ENCODE results near the gene NME4.
A peak's percentile ranks its signal among the peaks of the same experiment; 100 is the strongest.
"Not testable (repeated sequence)": the region's sequence is repeated elsewhere in the genome, so short reads cannot be mapped to it uniquely, and the experiment has no call there.

NME4 gene

DNA sequence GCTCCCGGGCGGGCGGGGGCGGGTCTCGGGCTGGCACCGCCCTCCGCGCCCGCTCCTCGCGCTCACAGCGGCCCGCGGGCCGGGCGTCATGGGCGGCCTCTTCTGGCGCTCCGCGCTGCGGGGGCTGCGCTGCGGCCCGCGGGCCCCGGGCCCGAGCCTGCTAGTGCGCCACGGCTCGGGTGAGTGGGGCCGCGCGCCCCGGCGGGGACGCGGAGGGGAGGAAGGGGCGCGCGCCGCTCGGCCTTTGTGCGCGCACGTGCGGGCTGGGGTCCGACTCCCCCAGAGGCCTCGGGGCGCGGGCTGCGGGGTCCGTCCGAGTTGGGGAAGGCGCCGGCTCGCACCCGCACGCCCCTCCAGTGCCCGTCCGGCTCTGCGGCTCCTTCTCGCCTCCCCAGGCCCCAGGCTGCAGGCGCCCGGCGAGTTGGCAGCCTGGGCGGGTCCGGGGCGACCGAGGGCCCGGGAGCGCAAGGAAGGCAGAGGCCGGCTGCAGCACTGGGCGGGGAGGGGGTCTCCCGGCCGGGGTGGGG lies at the start of gene NME4:
Gene NME4, plus strand, starts transcription at position 65 of the 527 bp plus-strand sequence. Its CDS starts 24 bp downstream, at position 89.
- Histone ChIP-seq H3K4me3 (ENCODE audit: low read depth in 1 of 2, low read length in 1 of 2) (peak within 1 kb of the TSS; percentile 49 to 60), H3K27ac (peak within 1 kb of the TSS; percentile 45), H3K27me3 (peaks cover 12% of the 10 kb centered on the region), H3K36me3 (no peaks in the 10 kb centered on the region), H3K4me1 (ENCODE audit: control insufficient read depth in 1 of 2, insufficient read depth in 1 of 2, low read depth in 1 of 2, low read length in 1 of 2) (peaks cover 30 to 37% of the 10 kb centered on the region in 2 experiments), H3K9me3 (no peaks in the 10 kb centered on the region)
- TF ChIP-seq, protein P1, sequence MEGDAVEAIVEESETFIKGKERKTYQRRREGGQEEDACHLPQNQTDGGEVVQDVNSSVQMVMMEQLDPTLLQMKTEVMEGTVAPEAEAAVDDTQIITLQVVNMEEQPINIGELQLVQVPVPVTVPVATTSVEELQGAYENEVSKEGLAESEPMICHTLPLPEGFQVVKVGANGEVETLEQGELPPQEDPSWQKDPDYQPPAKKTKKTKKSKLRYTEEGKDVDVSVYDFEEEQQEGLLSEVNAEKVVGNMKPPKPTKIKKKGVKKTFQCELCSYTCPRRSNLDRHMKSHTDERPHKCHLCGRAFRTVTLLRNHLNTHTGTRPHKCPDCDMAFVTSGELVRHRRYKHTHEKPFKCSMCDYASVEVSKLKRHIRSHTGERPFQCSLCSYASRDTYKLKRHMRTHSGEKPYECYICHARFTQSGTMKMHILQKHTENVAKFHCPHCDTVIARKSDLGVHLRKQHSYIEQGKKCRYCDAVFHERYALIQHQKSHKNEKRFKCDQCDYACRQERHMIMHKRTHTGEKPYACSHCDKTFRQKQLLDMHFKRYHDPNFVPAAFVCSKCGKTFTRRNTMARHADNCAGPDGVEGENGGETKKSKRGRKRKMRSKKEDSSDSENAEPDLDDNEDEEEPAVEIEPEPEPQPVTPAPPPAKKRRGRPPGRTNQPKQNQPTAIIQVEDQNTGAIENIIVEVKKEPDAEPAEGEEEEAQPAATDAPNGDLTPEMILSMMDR (IDR thresholded peaks at IDR 0.05) = no peak

DNA sequence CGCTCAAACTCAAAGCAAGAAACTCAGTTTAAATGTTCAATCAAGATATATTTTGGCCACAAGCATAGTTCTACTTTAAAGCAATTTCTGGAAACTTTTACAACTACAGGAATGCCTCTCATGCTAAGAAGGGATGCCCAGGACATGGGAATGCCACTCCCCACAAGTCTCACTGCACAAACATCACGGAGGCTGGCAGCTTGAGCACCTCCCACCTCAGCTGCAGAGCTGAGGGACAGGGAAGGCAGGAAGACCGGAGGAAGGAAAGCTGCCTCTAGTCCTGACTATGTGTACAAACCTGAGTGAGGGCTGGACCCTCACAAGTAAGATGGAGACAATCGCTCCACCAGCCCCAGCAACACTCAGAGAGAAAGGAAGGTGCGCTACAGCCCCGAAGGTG lies 49.8 kb upstream of the NME4 start:
- H3K27me3 ChIP-seq = no peaks in the 10 kb centered on the region
- no peak overlapping the region for H3K27ac ChIP-seq
- peaks cover 44 to 59% of the 10 kb centered on the region in 2 experiments for H3K4me1 ChIP-seq (ENCODE audit: control insufficient read depth in 1 of 2, insufficient read depth in 1 of 2, low read depth in 1 of 2, low read length in 1 of 2)
- H3K4me3 ChIP-seq (ENCODE audit: low read depth in 1 of 2, low read length in 1 of 2) = no peak overlapping the region
- TF ChIP-seq, protein P1 (IDR thresholded peaks at IDR 0.05) = no peak
- H3K36me3 ChIP-seq = peaks cover 29% of the 10 kb centered on the region
- H3K9me3 ChIP-seq = no peaks in the 10 kb centered on the region

DNA sequence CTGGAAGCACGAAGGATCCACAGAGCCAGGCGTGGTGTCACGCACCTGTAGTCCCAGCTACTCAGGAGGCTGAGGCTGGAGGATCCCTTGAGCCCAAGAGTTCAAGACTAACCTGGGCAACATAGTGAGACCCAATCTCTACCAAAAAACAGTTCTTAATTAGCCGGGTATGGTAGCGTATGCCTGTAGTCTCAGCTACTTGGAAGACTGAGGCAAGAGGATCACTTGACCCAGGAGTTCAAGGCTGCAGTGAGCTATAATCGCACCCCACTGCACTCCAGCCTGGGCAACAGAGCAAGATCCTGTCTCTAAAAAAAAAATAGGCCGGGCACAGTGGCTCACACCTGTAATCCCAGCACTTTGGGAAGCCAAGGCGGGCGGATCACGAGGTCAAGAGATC lies 48.5 kb upstream of the NME4 start:
- peak overlapping the region; percentile 36 for H3K27ac ChIP-seq
- peaks cover 29% of the 10 kb centered on the region for H3K36me3 ChIP-seq
- H3K9me3 ChIP-seq; H3K27me3 ChIP-seq; H3K4me3 ChIP-seq (ENCODE audit: low read depth in 1 of 2, low read length in 1 of 2): not testable (repeated sequence)
- peaks cover 35 to 51% of the 10 kb centered on the region in 2 experiments for H3K4me1 ChIP-seq (ENCODE audit: control insufficient read depth in 1 of 2, insufficient read depth in 1 of 2, low read depth in 1 of 2, low read length in 1 of 2)

DNA sequence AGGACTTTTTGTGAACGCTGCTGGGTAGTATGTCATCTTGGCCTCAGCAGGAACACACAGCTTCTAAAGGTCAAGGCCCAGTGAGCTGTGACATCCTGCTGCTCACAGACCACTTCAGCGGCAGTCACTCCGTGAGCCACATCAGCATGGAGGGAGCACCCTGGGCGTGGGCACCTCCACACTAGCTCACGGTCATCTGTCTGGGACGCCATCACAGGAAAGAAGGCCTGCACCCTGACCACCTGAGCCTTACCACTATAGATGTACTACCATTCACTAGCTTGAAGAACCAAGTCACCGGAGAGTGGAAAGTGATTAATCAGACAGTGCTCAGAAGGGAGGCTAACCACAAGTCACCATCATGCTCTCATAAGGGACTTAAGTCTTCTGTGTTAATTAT lies 47.8 kb upstream of the NME4 start:
- H3K9me3 ChIP-seq = no peaks in the 10 kb centered on the region
- H3K27me3 ChIP-seq = no peaks in the 10 kb centered on the region
- H3K4me1 ChIP-seq (ENCODE audit: control insufficient read depth in 1 of 2, insufficient read depth in 1 of 2, low read depth in 1 of 2, low read length in 1 of 2) = peaks cover 30 to 46% of the 10 kb centered on the region in 2 experiments
- peaks cover 29% of the 10 kb centered on the region for H3K36me3 ChIP-seq
- TF ChIP-seq, protein P1 (IDR thresholded peaks at IDR 0.05) = no peak
- no peak overlapping the region for H3K27ac ChIP-seq
- no peak overlapping the region for H3K4me3 ChIP-seq (ENCODE audit: low read depth in 1 of 2, low read length in 1 of 2)

DNA sequence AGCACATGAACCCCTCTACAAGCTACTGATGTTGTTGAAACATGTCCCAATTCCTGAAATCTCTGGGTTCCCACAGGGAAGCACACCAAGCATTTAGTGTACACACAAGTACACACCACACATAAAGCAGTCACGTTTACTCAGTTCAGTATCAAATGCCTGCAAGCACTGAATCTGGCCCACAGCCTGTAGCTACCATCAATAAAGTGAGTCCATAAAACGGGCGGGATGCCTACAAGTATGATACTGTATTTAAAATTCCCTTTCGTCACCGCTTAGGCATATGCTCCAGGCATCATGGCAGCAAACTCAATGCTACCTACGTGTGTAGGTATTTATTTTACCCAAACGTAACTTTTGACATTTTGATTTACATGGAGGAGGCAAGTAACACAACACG lies 46.8 kb upstream of the NME4 start:
- Histone ChIP-seq H3K9me3 (no peaks in the 10 kb centered on the region), H3K27ac (no peak overlapping the region), H3K36me3 (peaks cover 21% of the 10 kb centered on the region), H3K27me3 (no peaks in the 10 kb centered on the region), H3K4me1 (ENCODE audit: control insufficient read depth in 1 of 2, insufficient read depth in 1 of 2, low read depth in 1 of 2, low read length in 1 of 2) (peaks cover 30 to 37% of the 10 kb centered on the region in 2 experiments), H3K4me3 (ENCODE audit: low read depth in 1 of 2, low read length in 1 of 2) (no peak overlapping the region)
- TF ChIP-seq, protein P1 (IDR thresholded peaks at IDR 0.05) = no peak

DNA sequence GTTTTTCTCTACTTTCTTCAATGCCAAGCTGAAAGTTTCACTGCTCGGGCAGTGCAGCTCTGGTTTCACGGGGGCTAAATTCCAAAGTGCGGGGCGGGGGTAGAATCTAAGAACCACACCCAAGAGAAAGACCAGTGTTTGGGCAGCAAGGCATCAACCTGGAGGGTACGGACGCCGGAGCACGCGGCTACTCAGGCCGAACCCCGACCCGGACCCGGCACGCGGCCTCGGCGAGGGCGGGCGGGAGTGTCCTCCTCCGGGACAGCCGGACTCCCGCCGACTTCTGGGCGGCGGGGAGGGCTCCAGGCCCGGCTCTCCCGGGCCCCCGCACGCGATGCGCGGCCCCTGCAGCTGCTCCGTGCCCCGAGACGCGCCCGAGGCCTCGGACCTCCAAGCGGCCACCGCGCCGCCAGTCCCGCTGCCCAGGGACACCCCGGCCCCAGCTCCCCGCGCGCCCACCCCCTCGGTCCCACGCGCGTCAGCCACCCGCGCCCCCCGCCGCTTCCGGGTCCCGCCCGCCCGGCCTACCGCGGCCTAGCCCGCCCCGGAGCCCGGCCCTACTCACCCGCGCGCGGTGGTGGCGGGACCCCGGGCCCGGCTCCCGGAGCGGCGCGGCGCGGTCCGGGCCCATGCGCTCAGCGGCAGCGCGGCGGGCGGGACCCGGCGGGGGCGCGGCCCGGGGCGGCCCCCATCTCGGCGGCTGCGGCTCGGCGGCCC lies 45.0 kb upstream of the NME4 start:
- H3K4me1 ChIP-seq (ENCODE audit: control insufficient read depth in 1 of 2, insufficient read depth in 1 of 2, low read depth in 1 of 2, low read length in 1 of 2) = peaks cover 30 to 37% of the 10 kb centered on the region in 2 experiments
- H3K4me3 ChIP-seq (ENCODE audit: low read depth in 1 of 2, low read length in 1 of 2) = peak overlapping the region; percentile 66 to 70
- TF ChIP-seq, protein P1 (IDR thresholded peaks at IDR 0.05) = no peak
- H3K36me3 ChIP-seq = peaks cover 5% of the 10 kb centered on the region
- H3K27me3 ChIP-seq = no peaks in the 10 kb centered on the region
- H3K27ac ChIP-seq = peak overlapping the region; percentile 77
- no peaks in the 10 kb centered on the region for H3K9me3 ChIP-seq

Data from neutrophil (primary cell).